HL-60 (cell line): ENCODE data around the gene TTLL1.

Source experiments
- DNase-seq, 2 experiments: peaks; one replicate each; pipeline ENCODE4 v3.0.0-alpha.2; 2010 to 2020; ENCODE audit warnings: low read depth in 1 of 2, low spot score in 1 of 2
- H3K27ac ChIP-seq: fragments of 250-450 bp; sonication (Bioruptor Pico); replicated peaks from 2 replicates; pipeline ENCODE4 v1.5.1; 2020; ENCODE audit warnings: mild to moderate bottlenecking, moderate library complexity
- H3K27me3 ChIP-seq: fragments of 250-450 bp; sonication (Bioruptor Pico); 2 replicates; pipeline ENCODE4 v1.5.1; 2021; ENCODE audit warnings: mild to moderate bottlenecking, moderate library complexity; ENCODE audit not compliant: insufficient read depth, poor library complexity, severe bottlenecking
- H3K4me3 ChIP-seq: replicated peaks from 2 replicates; pipeline ENCODE4 v1.5.1; 2011; ENCODE audit warnings: mild to moderate bottlenecking, control low read depth, low read length; ENCODE audit not compliant: insufficient read depth
- CTCF ChIP-seq: IDR thresholded peaks from one replicate; pipeline ENCODE4 v1.5.1; 2011; ENCODE audit warnings: low read length, control low read depth, inconsistent platforms; ENCODE audit not compliant: insufficient read depth
- GABPA ChIP-seq: IDR thresholded peaks from 2 replicates; pipeline ENCODE4 v1.6.1; 2012; ENCODE audit warnings: low read depth
- POLR2AphosphoS5 ChIP-seq: IDR thresholded peaks from 2 replicates; pipeline ENCODE4 v1.6.1; 2012; ENCODE audit warnings: low read depth
- REST ChIP-seq: IDR thresholded peaks from 2 replicates; pipeline ENCODE4 v1.6.1; 2012; ENCODE audit warnings: low read depth; ENCODE audit not compliant: insufficient replicate concordance
- SPI1 ChIP-seq: IDR thresholded peaks from 2 replicates; pipeline ENCODE4 v1.6.1; 2012; ENCODE audit warnings: low read depth, mild to moderate bottlenecking, borderline replicate concordance

TTLL1 gene

GRCh38 chr22:43009444-43009843 lies 79.7 kb downstream of the TTLL1 start:
- no peaks in the 10 kb centered on the region for H3K27me3 ChIP-seq
- DNase-seq, result no peak
- TF ChIP-seq POLR2AphosphoS5 (no peak), SPI1 (no peak), REST (no peak), GABPA (no peak), CTCF (no peak)
- no peak overlapping the region for H3K4me3 ChIP-seq
- no peak overlapping the region for H3K27ac ChIP-seq

GRCh38 chr22:43008921-43009320 lies 80.3 kb downstream of the TTLL1 start:
- DNase-seq, result no peak
- peak overlapping the region; percentile 4; the same call in 1 of the 2 replicates for H3K27ac ChIP-seq

GRCh38 chr22:43008509-43008908 lies 80.7 kb downstream of the TTLL1 start:
- no peak for TF ChIP-seq REST
- no peak for TF ChIP-seq GABPA
- TF ChIP-seq POLR2AphosphoS5, result no peak
- TF ChIP-seq SPI1, result no peak
- TF ChIP-seq CTCF, result no peak
- Histone ChIP-seq H3K27me3 (no peaks in the 10 kb centered on the region), H3K4me3 (no peak overlapping the region), H3K27ac (peak overlapping the region; percentile 4; the same call in 1 of the 2 replicates)
- DNase-seq, result no peak

More at GRCh38 chr22:43008921-43009320, 80.3 kb downstream of the TTLL1 start:
- Histone ChIP-seq H3K4me3 (no peak overlapping the region), H3K27me3 (no peaks in the 10 kb centered on the region)
- TF ChIP-seq POLR2AphosphoS5 (no peak), REST (no peak), GABPA (no peak), SPI1 (no peak), CTCF (no peak)
